ENCODE results near the gene HNRNPU.

DNA sequence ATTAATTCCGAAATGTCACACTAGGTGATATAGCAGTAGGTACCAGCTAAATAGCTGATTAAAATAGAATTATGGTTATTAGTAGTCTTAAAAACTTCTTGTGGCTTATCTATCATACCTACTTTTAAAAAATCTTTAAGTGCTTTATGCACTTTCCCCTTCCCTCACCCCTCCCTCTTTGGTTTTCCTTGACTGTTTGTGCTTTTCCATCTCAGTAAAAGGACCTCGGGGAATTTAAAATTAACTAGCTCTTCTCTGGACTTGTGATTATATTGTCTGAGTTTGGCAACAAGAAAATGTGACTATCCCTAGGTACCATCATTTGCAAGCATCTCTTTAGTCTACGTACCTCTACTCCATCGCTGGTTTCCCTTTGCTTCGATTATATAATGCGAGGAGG is 17.7 kb downstream of the HNRNPU start:
- TF ChIP-seq EZH2 (IDR thresholded peaks at IDR 0.05; ENCODE audit: insufficient read depth, poor library complexity, severe bottlenecking) (no peak), EZH2phosphoT487 (IDR thresholded peaks at IDR 0.05; ENCODE audit: insufficient read depth, low read depth) (no peak)

All from GM23248 (cell line).